Keratinocyte (primary cell): ENCODE data around the gene CSTF2T. TPM values are rescaled to one million over a fixed set of nuclear protein-coding genes. Genes with fewer than 3 reads are reported as not detected.

Source experiments
- DNase-seq: peaks from one replicate; pipeline ENCODE4 v3.0.0-alpha.2; 2011; ENCODE audit warnings: low read depth, missing footprints, low spot score
- FAIRE-seq: peaks from 2 replicates; lab custom pipeline; 2011; peaks lifted over from hg19 to GRCh38; lab: Jason Lieb, UNC
- H2AFZ ChIP-seq: 2 replicates; pipeline ENCODE4 v1.6.0; 2012; ENCODE audit warnings: low read length, control low read depth, inconsistent platforms; ENCODE audit not compliant: control insufficient read depth
- H3K27ac ChIP-seq: 2 replicates; pipeline ENCODE4 v1.5.1; 2011; ENCODE audit warnings: low read length; ENCODE audit not compliant: control insufficient read depth, insufficient read depth
- H3K27me3 ChIP-seq: 3 replicates; pipeline ENCODE4 v1.6.0; 2011; ENCODE audit warnings: low read length; ENCODE audit not compliant: control insufficient read depth, insufficient read depth; ENCODE audit errors: extremely low read depth
- H3K36me3 ChIP-seq, 2 experiments: 2 replicates in 1 of 2; 3 replicates in 1 of 2; pipeline ENCODE4 v1.5.1; 2011; ENCODE audit warnings: low read length in 2 of 2, mild to moderate bottlenecking in 1 of 2; ENCODE audit not compliant: control insufficient read depth in 2 of 2, insufficient read depth in 2 of 2; ENCODE audit errors: extremely low read depth in 1 of 2
- H3K4me1 ChIP-seq: 3 replicates; pipeline ENCODE4 v1.5.1; 2011; ENCODE audit warnings: low read length; ENCODE audit not compliant: control insufficient read depth, insufficient read depth; ENCODE audit errors: extremely low read depth
- H3K4me2 ChIP-seq: 3 replicates; pipeline ENCODE4 v1.6.0; 2011; ENCODE audit warnings: low read depth, low read length; ENCODE audit not compliant: control insufficient read depth, insufficient read depth; ENCODE audit errors: extremely low read depth
- H3K4me3 ChIP-seq, 3 experiments: fragments of 200-600 bp in 1 of 3; sonication (generic) in 1 of 3; 2 replicates in 2 of 3; 3 replicates in 1 of 3; pipeline ENCODE4 v1.5.1; 2011 to 2016; ENCODE audit warnings: low read length in 3 of 3, mild to moderate bottlenecking in 3 of 3, control low read depth in 2 of 3, inconsistent platforms in 1 of 3, low read depth in 1 of 3, mixed read lengths in 1 of 3, mixed run types in 1 of 3, moderate library complexity in 1 of 3; ENCODE audit not compliant: control insufficient read depth in 2 of 3, insufficient read depth in 2 of 3; ENCODE audit errors: extremely low read depth in 1 of 3
- H3K79me2 ChIP-seq: 2 replicates; pipeline ENCODE4 v1.6.0; 2012; ENCODE audit warnings: low read length; ENCODE audit not compliant: control insufficient read depth, insufficient read depth
- H3K9ac ChIP-seq: 3 replicates; pipeline ENCODE4 v1.6.0; 2011; ENCODE audit warnings: low read length; ENCODE audit not compliant: control insufficient read depth, insufficient read depth; ENCODE audit errors: extremely low read depth
- H3K9me1 ChIP-seq: 3 replicates; pipeline ENCODE4 v1.6.0; 2011; ENCODE audit warnings: low read length; ENCODE audit not compliant: control insufficient read depth, insufficient read depth; ENCODE audit errors: extremely low read depth
- H3K9me3 ChIP-seq: 2 replicates; pipeline ENCODE4 v1.5.1; 2012; ENCODE audit warnings: low read depth, low read length; ENCODE audit not compliant: control insufficient read depth
- H4K20me1 ChIP-seq: 3 replicates; pipeline ENCODE4 v1.6.0; 2011; ENCODE audit warnings: low read length; ENCODE audit not compliant: control insufficient read depth, insufficient read depth; ENCODE audit errors: extremely low read depth
- EZH2 ChIP-seq: IDR thresholded peaks from one replicate; pipeline ENCODE4 v1.6.1; 2012; ENCODE audit warnings: inconsistent platforms, mild to moderate bottlenecking, low read length, moderate library complexity
- dilution Hi-C: fragments of 300-500 bp; cut with MboI; formaldehyde crosslinking; loops from one replicate; pipeline ENCODE4 v1.7.0; 2020; ENCODE audit warnings: low sequenced_read_pairs; ENCODE audit not compliant: extremely low pct_ligation_motif_present
- polyA minus RNA-seq, 3 experiments: library from RNA; depleted of rRNA, polyadenylated mRNA; stranded (reverse); fragments of >200 nt; gene quantifications; 1 replicate in 1 of 3; 2 replicates in 1 of 3; 3 replicates in 1 of 3; pipeline ENCODE4 v1.2.3, GENCODE V29; 2011
- polyA plus RNA-seq, 5 experiments: library from polyadenylated mRNA; depleted of rRNA in 3 of 5; stranded (reverse) in 3 of 5; stranded (forward) in 1 of 5; unstranded in 1 of 5; fragments of >200 nt; gene quantifications; 1 replicate in 1 of 5; 2 replicates in 3 of 5; 3 replicates in 1 of 5; pipeline versions ENCODE4 v1.2.1 to v1.2.3, GENCODE V29; 2011 to 2012; ENCODE audit warnings: missing spikeins in 2 of 5, low read depth in 1 of 5, low replicate concordance in 1 of 5
- TF ChIP-seq, protein P1 (sequence below), 3 experiments: IDR thresholded peaks in 1 of 3; conservative IDR thresholded peaks in 1 of 3; optimal IDR thresholded peaks in 1 of 3; 2 replicates in 2 of 3; 3 replicates in 1 of 3; pipeline versions ENCODE3 to v1.5.1; 2011; ENCODE audit warnings: low read length in 3 of 3, mild to moderate bottlenecking in 3 of 3, moderate library complexity in 2 of 3, control low read depth in 1 of 3, inconsistent platforms in 1 of 3; ENCODE audit not compliant: insufficient read depth in 2 of 3; ENCODE audit errors: extremely low read depth in 1 of 3

The CSTF2T gene, protein sequence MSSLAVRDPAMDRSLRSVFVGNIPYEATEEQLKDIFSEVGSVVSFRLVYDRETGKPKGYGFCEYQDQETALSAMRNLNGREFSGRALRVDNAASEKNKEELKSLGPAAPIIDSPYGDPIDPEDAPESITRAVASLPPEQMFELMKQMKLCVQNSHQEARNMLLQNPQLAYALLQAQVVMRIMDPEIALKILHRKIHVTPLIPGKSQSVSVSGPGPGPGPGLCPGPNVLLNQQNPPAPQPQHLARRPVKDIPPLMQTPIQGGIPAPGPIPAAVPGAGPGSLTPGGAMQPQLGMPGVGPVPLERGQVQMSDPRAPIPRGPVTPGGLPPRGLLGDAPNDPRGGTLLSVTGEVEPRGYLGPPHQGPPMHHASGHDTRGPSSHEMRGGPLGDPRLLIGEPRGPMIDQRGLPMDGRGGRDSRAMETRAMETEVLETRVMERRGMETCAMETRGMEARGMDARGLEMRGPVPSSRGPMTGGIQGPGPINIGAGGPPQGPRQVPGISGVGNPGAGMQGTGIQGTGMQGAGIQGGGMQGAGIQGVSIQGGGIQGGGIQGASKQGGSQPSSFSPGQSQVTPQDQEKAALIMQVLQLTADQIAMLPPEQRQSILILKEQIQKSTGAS
- 6.6 to 10.8 TPM (median 7.0 TPM) in 3 replicates for polyA plus RNA-seq
- 3.9 TPM for polyA plus RNA-seq (2011; ENCODE audit: low read depth)
- 4.6 and 5.5 TPM in 2 replicates for polyA plus RNA-seq (2011; cell fraction: cytosol; rRNA removed)
- 12.8 and 13.9 TPM in 2 replicates for polyA plus RNA-seq (2011; cell fraction: nucleus; rRNA removed)
- polyA plus RNA-seq (2012; ENCODE audit: low replicate concordance), result 4.8 and 13.4 TPM in 2 replicates
- 6.7 to 8.6 TPM (median 8.3 TPM) in 3 replicates for polyA minus RNA-seq
- 3.5 TPM for polyA minus RNA-seq (2011; cell fraction: cytosol; rRNA and poly(A)+ RNA removed)
- polyA minus RNA-seq (2011; cell fraction: nucleus; rRNA and poly(A)+ RNA removed), result 6.5 and 11.8 TPM in 2 replicates

GRCh38 chr10:51699475-51700227 is at the start of gene CSTF2T:
Gene CSTF2T, minus strand, starts transcription at chr10:51699595. Its CDS starts 46 bp downstream, at chr10:51699549.
- DNase-seq, result peak; percentile 21
- Histone ChIP-seq H3K4me2 (peak within 1 kb of the TSS; percentile 88), H3K9me3 (no peaks in the 10 kb centered on the region), H2AFZ (peak within 1 kb of the TSS; percentile 99), H4K20me1 (no peaks in the 10 kb centered on the region), H3K9me1 (no peaks in the 10 kb centered on the region), H3K79me2 (peaks cover 29% of the 10 kb centered on the region), H3K9ac (peak within 1 kb of the TSS; percentile 89), H3K4me3 (peak within 1 kb of the TSS; percentile 66 to 86 (median 80)), H3K27me3 (no peaks in the 10 kb centered on the region), H3K4me1 (peaks cover 18% of the 10 kb centered on the region), H3K27ac (peak within 1 kb of the TSS; percentile 97), H3K36me3 (peaks cover 2 to 6% of the 10 kb centered on the region in 2 experiments)
- dilution Hi-C loops, result no loop called here
- TF ChIP-seq EZH2, result no peak
- TF ChIP-seq, protein P1, sequence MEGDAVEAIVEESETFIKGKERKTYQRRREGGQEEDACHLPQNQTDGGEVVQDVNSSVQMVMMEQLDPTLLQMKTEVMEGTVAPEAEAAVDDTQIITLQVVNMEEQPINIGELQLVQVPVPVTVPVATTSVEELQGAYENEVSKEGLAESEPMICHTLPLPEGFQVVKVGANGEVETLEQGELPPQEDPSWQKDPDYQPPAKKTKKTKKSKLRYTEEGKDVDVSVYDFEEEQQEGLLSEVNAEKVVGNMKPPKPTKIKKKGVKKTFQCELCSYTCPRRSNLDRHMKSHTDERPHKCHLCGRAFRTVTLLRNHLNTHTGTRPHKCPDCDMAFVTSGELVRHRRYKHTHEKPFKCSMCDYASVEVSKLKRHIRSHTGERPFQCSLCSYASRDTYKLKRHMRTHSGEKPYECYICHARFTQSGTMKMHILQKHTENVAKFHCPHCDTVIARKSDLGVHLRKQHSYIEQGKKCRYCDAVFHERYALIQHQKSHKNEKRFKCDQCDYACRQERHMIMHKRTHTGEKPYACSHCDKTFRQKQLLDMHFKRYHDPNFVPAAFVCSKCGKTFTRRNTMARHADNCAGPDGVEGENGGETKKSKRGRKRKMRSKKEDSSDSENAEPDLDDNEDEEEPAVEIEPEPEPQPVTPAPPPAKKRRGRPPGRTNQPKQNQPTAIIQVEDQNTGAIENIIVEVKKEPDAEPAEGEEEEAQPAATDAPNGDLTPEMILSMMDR (optimal IDR thresholded peaks at IDR 0.05 in 1 of 3, IDR thresholded peaks at IDR 0.05 in 1 of 3, conservative IDR thresholded peaks at IDR 0.05 in 1 of 3; ENCODE audit: extremely low read depth in 1 of 3, insufficient read depth in 2 of 3, low read length in 3 of 3), result no peak
- peak; percentile 76 for FAIRE-seq

DNA sequence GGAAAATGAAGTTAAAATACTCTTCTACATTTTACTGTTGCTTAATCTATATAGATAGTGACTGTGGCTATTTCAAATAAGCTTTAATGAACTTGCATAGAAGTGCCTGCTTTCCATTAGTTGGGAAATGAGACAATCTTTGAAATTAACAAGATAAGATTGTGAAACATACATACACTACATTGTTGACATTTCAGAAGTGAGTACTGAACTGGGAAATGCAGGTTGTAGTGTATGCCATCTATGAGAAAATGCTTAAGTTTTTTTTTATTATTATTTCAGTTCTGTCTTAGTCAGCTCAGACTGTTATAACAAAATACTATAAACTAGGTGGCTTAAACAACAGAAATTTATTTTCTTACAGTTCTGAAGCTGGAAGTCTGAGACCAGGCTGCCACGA is 49.6 kb upstream of the CSTF2T start:
- Histone ChIP-seq H3K27ac (no peak overlapping the region), H3K9me3 (no peaks in the 10 kb centered on the region), H3K36me3 (no peaks in the 10 kb centered on the region), H3K9ac (no peak overlapping the region), H3K4me2 (no peak overlapping the region), H2AFZ (no peak overlapping the region), H3K4me3 (no peak overlapping the region), H3K4me1 (no peaks in the 10 kb centered on the region), H4K20me1 (no peaks in the 10 kb centered on the region), H3K79me2 (no peaks in the 10 kb centered on the region), H3K9me1 (no peaks in the 10 kb centered on the region), H3K27me3 (no peaks in the 10 kb centered on the region)
- no peak for FAIRE-seq
- TF ChIP-seq EZH2, result no peak
- TF ChIP-seq, protein P1 (optimal IDR thresholded peaks at IDR 0.05 in 1 of 3, IDR thresholded peaks at IDR 0.05 in 1 of 3, conservative IDR thresholded peaks at IDR 0.05 in 1 of 3; ENCODE audit: extremely low read depth in 1 of 3, insufficient read depth in 2 of 3, low read length in 3 of 3), result no peak
- DNase-seq, result no peak
- dilution Hi-C loops, result no loop called here
